Peyer's patch (tissue), 4 donors: ENCODE measurements around the gene SSPN. TPM values are rescaled to one million over a fixed set of nuclear protein-coding genes. Genes with fewer than 3 reads are reported as not detected.

Experiments
- DNase-seq, 3 donors: peaks; one replicate each; pipeline ENCODE4 v3.0.0-alpha.2; 2017 to 2019
- H3K27ac ChIP-seq, 4 donors: fragments of 200-600 bp; sonication (generic); one replicate each; pipeline ENCODE4 v1.5.1; 2016 to 2019
- H3K27me3 ChIP-seq, 2 donors: fragments of 200-600 bp; sonication (generic); one replicate each; pipeline ENCODE4 v1.5.1; 2019
- H3K36me3 ChIP-seq, 3 donors: fragments of 200-600 bp; sonication (generic); one replicate each; pipeline ENCODE4 v1.5.1; 2016 to 2019
- H3K4me1 ChIP-seq, 4 donors: fragments of 200-600 bp; sonication (generic); one replicate each; pipeline ENCODE4 v1.5.1; 2016 to 2019
- H3K4me3 ChIP-seq, 4 donors: fragments of 200-600 bp; sonication (generic); 1 replicate in 3 of 4; 2 replicates in 1 of 4; pipeline ENCODE4 v1.5.1; 2016 to 2019; ENCODE audit warnings: mild to moderate bottlenecking in 1 of 4
- H3K9me3 ChIP-seq, 4 donors: fragments of 200-600 bp; sonication (generic); one replicate each; pipeline ENCODE4 v1.5.1; 2016 to 2019; ENCODE audit warnings: mild to moderate bottlenecking in 1 of 4
- CTCF ChIP-seq, 6 experiments: fragments of 450-650 bp in 4 of 6; fragments of 200-600 bp in 2 of 6; sonication (generic) in 1 of 6; IDR thresholded peaks; one replicate each; pipeline ENCODE4 v1.5.1; 2017 to 2019; ENCODE audit warnings: antibody characterized with exemption in 6 of 6, mild to moderate bottlenecking in 3 of 6, moderate library complexity in 1 of 6
- POLR2A ChIP-seq, 2 donors: fragments of 450-650 bp; IDR thresholded peaks; one replicate each; pipeline ENCODE4 v1.5.1; 2017; ENCODE audit warnings: antibody characterized with exemption in 2 of 2, mild to moderate bottlenecking in 2 of 2, moderate library complexity in 2 of 2
- total RNA-seq, 4 donors: library from RNA; depleted of rRNA; stranded (reverse); fragments of >200 nt; gene quantifications; one replicate each; pipeline ENCODE4 v1.1.0, GENCODE V29; 2016

Gene SSPN
- total RNA-seq, 4 donors from 2014 or later = 3.0 to 10.9 (median 6.5) TPM

GRCh38 chr12:26195641-26196420 lies 458 bp downstream of the SSPN start:
- Histone ChIP-seq H3K27me3 (no peaks in the 10 kb centered on the region), H3K27ac (peak overlapping the region; percentile 61 to 79 (median 70)), H3K9me3 (no peaks in the 10 kb centered on the region), H3K4me3 (peak overlapping the region; percentile 49 to 67 (median 57)), H3K36me3 (no peaks in the 10 kb centered on the region), H3K4me1 (peaks cover 0 to 4% (median 0%) of the 10 kb centered on the region in 4 donors)
- DNase-seq = peak; percentile 23 to 69 (median 64)
- TF ChIP-seq POLR2A (IDR thresholded peaks at IDR 0.05) (no peak), CTCF (IDR thresholded peaks at IDR 0.05) (no peak)

- Histone ChIP-seq H3K9me3 (no peaks in the 10 kb centered on the region), H3K4me3 (peak overlapping the region in 3 of 4 donors; percentile 49 to 67 (median 60)), H3K27ac (peak overlapping the region; percentile 61 to 79 (median 70)), H3K27me3 (no peaks in the 10 kb centered on the region), H3K36me3 (no peaks in the 10 kb centered on the region), H3K4me1 (peaks cover 0 to 4% (median 0%) of the 10 kb centered on the region in 4 donors)
- no peak for TF ChIP-seq CTCF (IDR thresholded peaks at IDR 0.05)
- TF ChIP-seq POLR2A (IDR thresholded peaks at IDR 0.05) = no peak
- DNase-seq = no peak
These were observed 996 bp downstream of the SSPN start for GRCh38 chr12:26196421-26196716.

- H3K4me3 ChIP-seq = no peak overlapping the region
- no peak for TF ChIP-seq POLR2A (IDR thresholded peaks at IDR 0.05)
- TF ChIP-seq CTCF (IDR thresholded peaks at IDR 0.05) = no peak
- no peak overlapping the region for H3K27ac ChIP-seq
- no peaks in the 10 kb centered on the region for H3K9me3 ChIP-seq
- H3K27me3 ChIP-seq = no peaks in the 10 kb centered on the region
- H3K4me1 ChIP-seq = peaks cover 0 to 4% (median 0%) of the 10 kb centered on the region in 4 donors
- H3K36me3 ChIP-seq = no peaks in the 10 kb centered on the region
- no peak for DNase-seq
These were observed 2.5 kb downstream of the SSPN start for GRCh38 chr12:26197832-26198231.

- Histone ChIP-seq H3K4me1 (peaks cover 0 to 4% (median 0%) of the 10 kb centered on the region in 4 donors), H3K27ac (no peak overlapping the region), H3K36me3 (no peaks in the 10 kb centered on the region), H3K4me3 (no peak overlapping the region), H3K9me3 (no peaks in the 10 kb centered on the region), H3K27me3 (no peaks in the 10 kb centered on the region)
- no peak for TF ChIP-seq POLR2A (IDR thresholded peaks at IDR 0.05)
- DNase-seq = no peak
These were observed 3.4 kb downstream of the SSPN start for GRCh38 chr12:26198742-26199141.

- Histone ChIP-seq H3K36me3 (no peaks in the 10 kb centered on the region), H3K9me3 (no peaks in the 10 kb centered on the region), H3K27me3 (no peaks in the 10 kb centered on the region), H3K4me3 (no peak overlapping the region), H3K4me1 (peaks cover 0 to 8% (median 0%) of the 10 kb centered on the region in 4 donors), H3K27ac (no peak overlapping the region)
- no peak for TF ChIP-seq POLR2A (IDR thresholded peaks at IDR 0.05)
- no peak for TF ChIP-seq CTCF (IDR thresholded peaks at IDR 0.05)
- no peak for DNase-seq
These were observed 7.9 kb downstream of the SSPN start for GRCh38 chr12:26203167-26203780.

GRCh38 chr12:26204612-26205289 lies 9.4 kb downstream of the SSPN start:
- no peak for TF ChIP-seq POLR2A (IDR thresholded peaks at IDR 0.05)
- no peak for TF ChIP-seq CTCF (IDR thresholded peaks at IDR 0.05)
- no peak overlapping the region for H3K4me3 ChIP-seq
- H3K4me1 ChIP-seq = peaks cover 0 to 8% (median 0%) of the 10 kb centered on the region in 4 donors
- DNase-seq = no peak
- H3K27me3 ChIP-seq = no peaks in the 10 kb centered on the region
- no peaks in the 10 kb centered on the region for H3K36me3 ChIP-seq
- no peaks in the 10 kb centered on the region for H3K9me3 ChIP-seq
- no peak overlapping the region for H3K27ac ChIP-seq
